ENCODE results near the gene PLEKHN1.

The PLEKHN1 gene

DNA sequence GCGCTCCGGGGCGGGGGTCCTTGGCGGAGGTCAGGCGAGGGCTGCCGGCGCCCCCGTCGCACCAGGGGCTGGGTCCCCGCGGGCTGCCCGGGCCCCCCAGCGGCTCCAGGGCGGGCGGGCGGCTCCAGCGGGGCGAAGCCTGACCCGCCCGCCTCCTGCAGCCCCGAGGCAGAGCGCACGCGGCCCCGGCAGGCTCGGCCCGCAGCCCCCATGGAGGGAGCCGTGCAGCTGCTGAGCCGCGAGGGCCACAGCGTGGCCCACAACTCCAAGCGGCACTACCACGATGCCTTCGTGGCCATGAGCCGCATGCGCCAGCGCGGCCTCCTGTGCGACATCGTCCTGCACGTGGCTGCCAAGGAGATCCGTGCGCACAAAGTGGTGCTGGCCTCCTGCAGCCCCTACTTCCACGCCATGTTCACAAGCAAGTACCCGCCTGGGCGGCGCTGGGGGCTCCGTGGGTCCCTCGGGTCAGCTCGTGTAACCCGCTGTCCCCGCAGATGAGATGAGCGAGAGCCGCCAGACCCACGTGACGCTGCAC is 5.1 kb upstream of the PLEKHN1 start:
- H3K4me3 ChIP-seq (ENCODE audit: control insufficient read depth, low read depth, low read length), result peak overlapping the region; percentile 44
- TF ChIP-seq, protein P1, sequence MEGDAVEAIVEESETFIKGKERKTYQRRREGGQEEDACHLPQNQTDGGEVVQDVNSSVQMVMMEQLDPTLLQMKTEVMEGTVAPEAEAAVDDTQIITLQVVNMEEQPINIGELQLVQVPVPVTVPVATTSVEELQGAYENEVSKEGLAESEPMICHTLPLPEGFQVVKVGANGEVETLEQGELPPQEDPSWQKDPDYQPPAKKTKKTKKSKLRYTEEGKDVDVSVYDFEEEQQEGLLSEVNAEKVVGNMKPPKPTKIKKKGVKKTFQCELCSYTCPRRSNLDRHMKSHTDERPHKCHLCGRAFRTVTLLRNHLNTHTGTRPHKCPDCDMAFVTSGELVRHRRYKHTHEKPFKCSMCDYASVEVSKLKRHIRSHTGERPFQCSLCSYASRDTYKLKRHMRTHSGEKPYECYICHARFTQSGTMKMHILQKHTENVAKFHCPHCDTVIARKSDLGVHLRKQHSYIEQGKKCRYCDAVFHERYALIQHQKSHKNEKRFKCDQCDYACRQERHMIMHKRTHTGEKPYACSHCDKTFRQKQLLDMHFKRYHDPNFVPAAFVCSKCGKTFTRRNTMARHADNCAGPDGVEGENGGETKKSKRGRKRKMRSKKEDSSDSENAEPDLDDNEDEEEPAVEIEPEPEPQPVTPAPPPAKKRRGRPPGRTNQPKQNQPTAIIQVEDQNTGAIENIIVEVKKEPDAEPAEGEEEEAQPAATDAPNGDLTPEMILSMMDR (IDR thresholded peaks at IDR 0.05; ENCODE audit: control insufficient read depth, insufficient read depth, low read depth, low read length, missing control alignments), result no peak
- no peak for DNase-seq (ENCODE audit: low read depth)

DNA sequence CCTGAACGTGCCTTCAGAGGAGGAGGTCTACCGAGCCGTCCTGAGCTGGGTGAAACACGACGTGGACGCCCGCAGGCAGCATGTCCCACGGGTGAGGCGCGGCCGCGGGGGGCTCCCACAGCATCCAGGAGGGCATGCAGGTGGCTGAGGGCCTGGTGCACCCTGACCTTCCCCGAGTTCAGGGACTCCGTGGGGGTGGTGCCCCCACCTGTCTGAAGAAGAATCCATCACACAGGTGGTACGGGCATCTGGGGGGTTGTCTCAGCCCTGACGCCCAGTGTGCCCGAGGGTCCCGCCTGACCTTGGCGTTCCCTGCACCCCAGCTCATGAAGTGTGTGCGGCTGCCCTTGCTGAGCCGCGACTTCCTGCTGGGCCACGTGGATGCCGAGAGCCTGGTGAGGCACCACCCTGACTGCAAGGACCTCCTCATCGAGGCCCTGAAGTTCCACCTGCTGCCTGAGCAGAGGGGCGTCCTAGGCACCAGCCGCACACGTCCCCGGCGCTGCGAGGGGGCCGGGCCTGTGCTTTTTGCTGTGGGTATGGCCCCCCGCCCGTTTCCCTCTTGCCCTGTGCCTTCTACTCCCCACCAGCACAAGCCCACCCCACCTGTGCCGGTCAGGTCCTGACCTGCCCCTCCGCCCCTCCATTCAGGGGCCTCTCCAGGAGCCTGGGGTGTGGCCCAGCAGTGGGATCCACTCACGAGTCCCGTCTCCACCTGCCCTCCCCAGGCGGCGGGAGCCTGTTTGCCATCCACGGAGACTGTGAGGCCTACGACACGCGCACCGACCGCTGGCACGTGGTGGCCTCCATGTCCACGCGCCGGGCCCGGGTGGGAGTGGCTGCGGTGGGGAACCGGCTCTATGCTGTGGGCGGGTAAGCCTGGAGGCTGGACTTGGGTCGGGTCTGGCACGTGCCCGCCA is 3.6 kb upstream of the PLEKHN1 start:
- no peak overlapping the region for H3K4me3 ChIP-seq (ENCODE audit: control insufficient read depth, low read depth, low read length)
- TF ChIP-seq, protein P1 (IDR thresholded peaks at IDR 0.05; ENCODE audit: control insufficient read depth, insufficient read depth, low read depth, low read length, missing control alignments), result no peak
- DNase-seq (ENCODE audit: low read depth), result no peak

DNA sequence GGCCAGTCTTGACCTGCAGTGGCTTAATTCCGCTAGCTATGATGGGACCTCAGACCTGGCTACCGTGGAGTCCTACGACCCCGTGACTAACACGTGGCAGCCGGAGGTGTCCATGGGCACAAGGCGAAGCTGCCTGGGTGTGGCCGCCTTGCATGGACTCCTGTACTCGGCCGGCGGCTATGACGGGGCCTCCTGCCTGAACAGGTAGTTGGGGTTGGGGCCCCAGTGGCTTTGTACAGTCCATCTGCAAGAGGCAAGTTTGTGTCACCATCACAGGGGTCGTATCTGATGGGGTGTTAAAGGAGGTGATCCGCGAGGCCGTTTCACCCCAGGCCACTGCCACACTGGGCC is 3.0 kb upstream of the PLEKHN1 start:
- TF ChIP-seq, protein P1 (IDR thresholded peaks at IDR 0.05; ENCODE audit: control insufficient read depth, insufficient read depth, low read depth, low read length, missing control alignments), result no peak
- H3K4me3 ChIP-seq (ENCODE audit: control insufficient read depth, low read depth, low read length), result no peak overlapping the region
- DNase-seq (ENCODE audit: low read depth), result no peak

DNA sequence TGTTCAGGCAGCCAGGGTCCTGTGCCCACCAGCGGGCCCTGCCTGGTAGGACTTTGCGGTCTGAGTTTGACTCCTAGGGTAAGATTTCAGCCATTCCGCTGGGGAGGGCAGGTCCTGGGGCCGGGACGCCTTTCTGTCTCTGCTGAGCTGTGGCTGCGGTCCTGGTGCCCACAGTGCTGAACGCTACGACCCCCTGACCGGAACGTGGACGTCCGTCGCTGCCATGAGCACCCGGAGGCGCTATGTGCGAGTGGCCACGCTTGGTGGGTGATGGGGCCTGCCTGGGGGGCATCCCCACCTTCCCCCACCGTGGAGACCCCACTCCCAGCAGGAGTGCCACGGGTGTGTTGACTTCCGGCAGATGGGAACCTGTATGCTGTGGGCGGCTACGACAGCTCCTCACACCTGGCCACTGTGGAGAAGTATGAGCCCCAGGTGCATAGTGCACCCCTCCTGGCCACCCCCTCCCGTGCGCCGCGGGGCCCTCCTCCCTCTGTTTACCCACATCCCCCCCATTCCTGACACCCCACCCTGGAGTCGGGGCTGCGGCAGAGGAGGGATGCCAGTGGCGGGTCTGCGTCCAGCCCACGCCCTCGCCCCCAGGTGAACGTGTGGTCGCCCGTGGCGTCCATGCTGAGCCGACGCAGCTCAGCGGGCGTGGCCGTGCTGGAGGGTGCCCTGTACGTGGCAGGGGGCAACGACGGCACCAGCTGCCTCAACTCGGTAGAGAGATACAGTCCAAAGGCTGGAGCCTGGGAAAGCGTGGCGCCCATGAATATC is 2.3 kb upstream of the PLEKHN1 start:
- TF ChIP-seq, protein P1 (IDR thresholded peaks at IDR 0.05; ENCODE audit: control insufficient read depth, insufficient read depth, low read depth, low read length, missing control alignments), result no peak
- DNase-seq (ENCODE audit: low read depth), result no peak
- H3K4me3 ChIP-seq (ENCODE audit: control insufficient read depth, low read depth, low read length), result no peak overlapping the region

DNA sequence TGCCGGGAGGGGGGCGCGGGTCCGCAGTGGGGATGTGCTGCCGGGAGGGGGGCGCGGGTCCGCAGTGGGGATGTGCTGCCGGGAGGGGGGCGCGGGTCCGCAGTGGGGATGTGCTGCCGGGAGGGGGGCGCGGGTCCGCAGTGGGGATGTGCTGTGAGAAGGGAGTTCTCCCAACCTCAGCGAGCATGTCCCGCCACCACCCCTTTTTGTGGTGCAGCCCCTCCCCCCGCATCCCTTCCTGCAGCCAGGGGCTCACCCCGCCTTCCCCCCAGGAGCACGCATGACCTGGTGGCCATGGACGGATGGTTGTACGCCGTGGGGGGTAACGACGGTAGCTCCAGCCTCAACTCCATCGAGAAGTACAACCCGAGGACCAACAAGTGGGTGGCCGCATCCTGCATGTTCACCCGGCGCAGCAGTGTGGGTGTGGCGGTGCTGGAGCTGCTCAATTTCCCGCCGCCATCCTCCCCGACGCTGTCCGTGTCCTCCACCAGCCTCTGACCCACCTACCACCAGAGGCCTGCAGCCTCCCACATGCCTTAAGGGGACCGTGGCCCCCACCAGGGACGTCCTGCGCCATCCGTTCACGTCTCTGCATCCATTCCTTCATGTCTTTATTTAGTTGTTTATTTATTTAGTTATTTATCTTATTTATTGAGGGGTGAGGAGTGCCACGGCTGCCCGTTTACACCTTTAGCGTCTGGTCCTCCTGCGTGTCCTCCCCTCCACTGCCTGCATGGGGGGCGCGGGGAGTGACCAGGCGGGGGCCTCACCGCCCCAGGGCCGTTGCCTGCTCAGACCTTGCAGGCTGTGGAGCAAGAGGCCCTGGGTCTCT is 1.4 kb upstream of the PLEKHN1 start:
- DNase-seq (ENCODE audit: low read depth), result no peak
- no peak overlapping the region for H3K4me3 ChIP-seq (ENCODE audit: control insufficient read depth, low read depth, low read length)
- TF ChIP-seq, protein P1 (IDR thresholded peaks at IDR 0.05; ENCODE audit: control insufficient read depth, insufficient read depth, low read depth, low read length, missing control alignments), result no peak

Measured in AG09309 (cell line).